ENCODE results near the gene AK9. TPM values are rescaled to one million over a fixed set of nuclear protein-coding genes. Genes with fewer than 3 reads are reported as not detected.

AK9 gene
- total and polyA plus RNA-seq, 10 of the 15 experiments (the other 5 are each of a cell fraction or from before 2014, with no cell fraction given) = 2.1 to 7.4 (median 4.2) TPM

GRCh38 chr6:109448615-109449014 lies 242.4 kb downstream of the AK9 start:
- ChIA-PET CTCF (interaction anchor here (2.6 kb wide), 1 partner anchor 32 kb away, joined by 10 read pairs; no protein-coding TSS in a partner anchor), RAD21 (ENCODE audit: unreplicated experiment) (interaction anchor here (1.2 to 1.5 kb wide), 2 partner anchors 59 to 66 kb away, joined by 3 read pairs; no protein-coding TSS in a partner anchor), POLR2A (no interaction called here), SMC1A (ENCODE audit: uncharacterized antibody, unreplicated experiment) (interaction anchor here (1.0 to 2.2 kb wide), 3 partner anchors 21 to 43 kb away, joined by 3 to 6 read pairs (median 3); no protein-coding TSS in a partner anchor)
- no peak overlapping the region for H3K4me2 ChIP-seq (ENCODE audit: control insufficient read depth, insufficient read depth)
- H3K27ac ChIP-seq (ENCODE audit: control insufficient read depth, insufficient read depth) = no peak overlapping the region
- no peaks in the 10 kb centered on the region for H3K9me3 ChIP-seq (replicated peaks; ENCODE audit: control insufficient read depth, insufficient read depth, low read length)
- H3K27me3 ChIP-seq (replicated peaks in 1 of 2; ENCODE audit: control insufficient read depth in 2 of 2, insufficient read depth in 2 of 2, low read length in 1 of 2) = no peaks in the 10 kb centered on the region
- BruUV-seq (replicated peaks) = no TSS peak
- intact Hi-C loops (cut with micrococcal nuclease; ENCODE audit: unreplicated experiment) = no loop called here
- no peak overlapping the region for H3K9ac ChIP-seq (ENCODE audit: control insufficient read depth, insufficient read depth, low read length)
- no peaks in the 10 kb centered on the region for H4K20me1 ChIP-seq (ENCODE audit: control insufficient read depth, insufficient read depth)
- in situ Hi-C loops (cut with MboI) = no loop called here
- no peak overlapping the region for H3K4me3 ChIP-seq
- DNase-seq (ENCODE audit: low read depth, low spot score) (no peak), FAIRE-seq (no peak), ATAC-seq (no peak)
- H3K79me2 ChIP-seq (ENCODE audit: control insufficient read depth, insufficient read depth, low read length) = peaks cover 8% of the 10 kb centered on the region
- 95% methylated on average over 4 of the region's 7 CpGs for WGBS (ENCODE audit: insufficient coverage, insufficient replicate concordance, low lambda C conversion rate, missing lambda C conversion rate)
- H3K36me3 ChIP-seq (ENCODE audit: control insufficient read depth in 2 of 2, insufficient read depth in 2 of 2, low read length in 1 of 2) = peaks cover 11 to 24% of the 10 kb centered on the region in 2 experiments
- no peak overlapping the region for H2AFZ ChIP-seq (ENCODE audit: control insufficient read depth, low read depth, low read length)
- peaks cover 14% of the 10 kb centered on the region for H3K4me1 ChIP-seq (ENCODE audit: control insufficient read depth, insufficient read depth, low read length)
- TF ChIP-seq, protein P1, sequence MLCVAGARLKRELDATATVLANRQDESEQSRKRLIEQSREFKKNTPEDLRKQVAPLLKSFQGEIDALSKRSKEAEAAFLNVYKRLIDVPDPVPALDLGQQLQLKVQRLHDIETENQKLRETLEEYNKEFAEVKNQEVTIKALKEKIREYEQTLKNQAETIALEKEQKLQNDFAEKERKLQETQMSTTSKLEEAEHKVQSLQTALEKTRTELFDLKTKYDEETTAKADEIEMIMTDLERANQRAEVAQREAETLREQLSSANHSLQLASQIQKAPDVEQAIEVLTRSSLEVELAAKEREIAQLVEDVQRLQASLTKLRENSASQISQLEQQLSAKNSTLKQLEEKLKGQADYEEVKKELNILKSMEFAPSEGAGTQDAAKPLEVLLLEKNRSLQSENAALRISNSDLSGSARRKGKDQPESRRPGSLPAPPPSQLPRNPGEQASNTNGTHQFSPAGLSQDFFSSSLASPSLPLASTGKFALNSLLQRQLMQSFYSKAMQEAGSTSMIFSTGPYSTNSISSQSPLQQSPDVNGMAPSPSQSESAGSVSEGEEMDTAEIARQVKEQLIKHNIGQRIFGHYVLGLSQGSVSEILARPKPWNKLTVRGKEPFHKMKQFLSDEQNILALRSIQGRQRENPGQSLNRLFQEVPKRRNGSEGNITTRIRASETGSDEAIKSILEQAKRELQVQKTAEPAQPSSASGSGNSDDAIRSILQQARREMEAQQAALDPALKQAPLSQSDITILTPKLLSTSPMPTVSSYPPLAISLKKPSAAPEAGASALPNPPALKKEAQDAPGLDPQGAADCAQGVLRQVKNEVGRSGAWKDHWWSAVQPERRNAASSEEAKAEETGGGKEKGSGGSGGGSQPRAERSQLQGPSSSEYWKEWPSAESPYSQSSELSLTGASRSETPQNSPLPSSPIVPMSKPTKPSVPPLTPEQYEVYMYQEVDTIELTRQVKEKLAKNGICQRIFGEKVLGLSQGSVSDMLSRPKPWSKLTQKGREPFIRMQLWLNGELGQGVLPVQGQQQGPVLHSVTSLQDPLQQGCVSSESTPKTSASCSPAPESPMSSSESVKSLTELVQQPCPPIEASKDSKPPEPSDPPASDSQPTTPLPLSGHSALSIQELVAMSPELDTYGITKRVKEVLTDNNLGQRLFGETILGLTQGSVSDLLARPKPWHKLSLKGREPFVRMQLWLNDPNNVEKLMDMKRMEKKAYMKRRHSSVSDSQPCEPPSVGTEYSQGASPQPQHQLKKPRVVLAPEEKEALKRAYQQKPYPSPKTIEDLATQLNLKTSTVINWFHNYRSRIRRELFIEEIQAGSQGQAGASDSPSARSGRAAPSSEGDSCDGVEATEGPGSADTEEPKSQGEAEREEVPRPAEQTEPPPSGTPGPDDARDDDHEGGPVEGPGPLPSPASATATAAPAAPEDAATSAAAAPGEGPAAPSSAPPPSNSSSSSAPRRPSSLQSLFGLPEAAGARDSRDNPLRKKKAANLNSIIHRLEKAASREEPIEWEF (IDR thresholded peaks at IDR 0.05; ENCODE audit: insufficient replicate concordance, low read depth, low read length) = no peak
- TF ChIP-seq BCL11A (IDR thresholded peaks at IDR 0.05; ENCODE audit: low read depth, low read length) (no peak), PAX5 (IDR thresholded peaks at IDR 0.05; ENCODE audit: borderline replicate concordance, low read depth, low read length) (no peak)

All from GM12878 (cell line).